OCI-LY1 (cell line): Measurements from ENCODE around the gene FHIT.

Experiments used
- H2AFZ ChIP-seq: fragments of 200-600 bp; sonication (generic), shearing (Covaris generic); 2 replicates; pipeline ENCODE4 v1.6.0; 2014; ENCODE audit warnings: antibody characterized with exemption, mild to moderate bottlenecking, low read length
- H3F3A ChIP-seq: fragments of 200-600 bp; sonication (generic), shearing (Covaris generic); 2 replicates; pipeline ENCODE4 v1.6.0; 2014; ENCODE audit warnings: mild to moderate bottlenecking, antibody characterized with exemption, low read length, moderate library complexity; ENCODE audit not compliant: insufficient read depth
- H3K27ac ChIP-seq: fragments of 200-600 bp; sonication (generic); 2 replicates; pipeline ENCODE4 v1.5.1; 2014; ENCODE audit warnings: low read length, mixed run types, mild to moderate bottlenecking, low read depth; ENCODE audit not compliant: poor library complexity, severe bottlenecking
- H3K27me3 ChIP-seq: fragments of 200-600 bp; sonication (generic); 2 replicates; pipeline ENCODE4 v1.6.0; 2014; ENCODE audit warnings: antibody characterized with exemption, mild to moderate bottlenecking, low read length, moderate library complexity; ENCODE audit not compliant: insufficient read depth
- H3K36me3 ChIP-seq: fragments of 200-600 bp; sonication (generic); 2 replicates; pipeline ENCODE4 v1.6.1; 2014; ENCODE audit warnings: mild to moderate bottlenecking, antibody characterized with exemption, low read length, moderate library complexity, mixed read lengths; ENCODE audit not compliant: insufficient read depth
- H3K4me1 ChIP-seq: fragments of 200-600 bp; sonication (generic); 2 replicates; pipeline ENCODE4 v1.5.1; 2014; ENCODE audit warnings: mild to moderate bottlenecking, low read length, moderate library complexity; ENCODE audit not compliant: insufficient read depth, severe bottlenecking
- H3K4me2 ChIP-seq: fragments of 200-600 bp; sonication (generic), shearing (Covaris generic); 2 replicates; pipeline ENCODE4 v1.6.1; 2014; ENCODE audit warnings: low read length
- H3K4me3 ChIP-seq: fragments of 200-600 bp; sonication (generic); 2 replicates; pipeline ENCODE4 v1.5.1; 2014; ENCODE audit warnings: low read length, low read depth, mild to moderate bottlenecking, mixed read lengths; ENCODE audit not compliant: poor library complexity, severe bottlenecking
- H3K79me2 ChIP-seq: fragments of 200-600 bp; shearing (Covaris generic); 2 replicates; pipeline ENCODE4 v1.6.1; 2016; ENCODE audit warnings: mixed run types, low read length, mixed read lengths; ENCODE audit not compliant: insufficient read depth
- H3K9ac ChIP-seq: fragments of 200-600 bp; sonication (generic), shearing (Covaris generic); 2 replicates; pipeline ENCODE4 v1.6.1; 2014; ENCODE audit warnings: mild to moderate bottlenecking, low read length, mixed read lengths
- H3K9me2 ChIP-seq: fragments of 200-600 bp; sonication (generic), shearing (Covaris generic); 2 replicates; pipeline ENCODE4 v1.6.1; 2014; ENCODE audit warnings: low read depth, mild to moderate bottlenecking, low read length, mixed read lengths
- H3K9me3 ChIP-seq: fragments of 200-600 bp; shearing (Covaris generic); 2 replicates; pipeline ENCODE4 v1.6.1; 2014; ENCODE audit warnings: low read length, mixed read lengths
- H4K20me1 ChIP-seq: fragments of 200-600 bp; sonication (generic), shearing (Covaris generic); 2 replicates; pipeline ENCODE4 v1.6.0; 2016; ENCODE audit warnings: mild to moderate bottlenecking, low read length; ENCODE audit not compliant: insufficient read depth
- CTCF ChIP-seq: fragments of 200-600 bp; sonication (generic), shearing (Covaris generic); IDR thresholded peaks from 2 replicates; pipeline ENCODE4 v1.5.1; 2017; ENCODE audit warnings: mild to moderate bottlenecking, antibody characterized with exemption, low read length, moderate library complexity, mixed read lengths
- EZH2 ChIP-seq: fragments of 200-600 bp; sonication (generic), shearing (Covaris generic); IDR thresholded peaks from 2 replicates; pipeline ENCODE4 v1.8.0; 2017; ENCODE audit warnings: borderline replicate concordance, mixed run types, mild to moderate bottlenecking, antibody characterized with exemption, low read length, moderate library complexity, mixed read lengths

Gene FHIT

GRCh38 chr3:59919586-59919985 is 1331.7 kb downstream of the FHIT start:
- Histone ChIP-seq H4K20me1 (no peaks in the 10 kb centered on the region), H3K27ac (no peak overlapping the region), H3K9me2 (no peaks in the 10 kb centered on the region), H3K36me3 (no peaks in the 10 kb centered on the region), H3K4me2 (no peak overlapping the region), H3K4me3 (no peak overlapping the region), H2AFZ (no peak overlapping the region), H3K9ac (no peak overlapping the region), H3K4me1 (no peaks in the 10 kb centered on the region), H3K9me3 (no peaks in the 10 kb centered on the region), H3F3A (no peaks in the 10 kb centered on the region), H3K79me2 (no peaks in the 10 kb centered on the region), H3K27me3 (no peaks in the 10 kb centered on the region)
- TF ChIP-seq EZH2, result no peak
- TF ChIP-seq CTCF, result no peak

GRCh38 chr3:59914251-59914650 is 1337.0 kb downstream of the FHIT start:
- Histone ChIP-seq H3K9me3 (no peaks in the 10 kb centered on the region), H2AFZ (no peak overlapping the region), H3K79me2 (no peaks in the 10 kb centered on the region), H3K4me3 (no peak overlapping the region), H3K9ac (no peak overlapping the region), H3K4me1 (no peaks in the 10 kb centered on the region), H3K27ac (no peak overlapping the region), H4K20me1 (no peaks in the 10 kb centered on the region), H3K4me2 (no peak overlapping the region), H3F3A (no peaks in the 10 kb centered on the region), H3K36me3 (no peaks in the 10 kb centered on the region), H3K9me2 (no peaks in the 10 kb centered on the region), H3K27me3 (no peaks in the 10 kb centered on the region)
- TF ChIP-seq EZH2 (no peak), CTCF (no peak)

- H3K9ac ChIP-seq, result no peak overlapping the region
- H2AFZ ChIP-seq, result no peak overlapping the region
- H3K4me3 ChIP-seq, result no peak overlapping the region
- H3K4me2 ChIP-seq, result no peak overlapping the region
- H3K79me2 ChIP-seq, result no peaks in the 10 kb centered on the region
- H3K27me3 ChIP-seq, result no peaks in the 10 kb centered on the region
- no peak overlapping the region for H3K27ac ChIP-seq
- no peaks in the 10 kb centered on the region for H3K9me2 ChIP-seq
- H4K20me1 ChIP-seq, result no peaks in the 10 kb centered on the region
- no peaks in the 10 kb centered on the region for H3K36me3 ChIP-seq
- H3F3A ChIP-seq, result no peaks in the 10 kb centered on the region
- H3K9me3 ChIP-seq, result no peaks in the 10 kb centered on the region
- H3K4me1 ChIP-seq, result no peaks in the 10 kb centered on the region
- no peak for TF ChIP-seq CTCF
- TF ChIP-seq EZH2, result no peak
These were observed 1337.6 kb downstream of the FHIT start for GRCh38 chr3:59913645-59914044.
